ENCODE results near the gene KDF1. TPM values are rescaled to one million over a fixed set of nuclear protein-coding genes. Genes with fewer than 3 reads are reported as not detected.

The KDF1 gene
- polyA plus RNA-seq, 1 experiment = 0.04 TPM

- TF ChIP-seq CTCF (IDR thresholded peaks at IDR 0.05; ENCODE audit: insufficient read depth, low read depth, low read length) = no peak
- no peak overlapping the region for H3K4me3 ChIP-seq (ENCODE audit: low read depth, low read length)
- no peak for DNase-seq (ENCODE audit: low read depth)
- peaks cover 7% of the 10 kb centered on the region for H3K36me3 ChIP-seq (ENCODE audit: control insufficient read depth, insufficient read depth, low read length)
- no peaks in the 10 kb centered on the region for H3K27me3 ChIP-seq (ENCODE audit: control insufficient read depth, insufficient read depth, low read length)
- POLR2A ChIA-PET = interaction anchor here (0.7 kb wide), 1 partner anchor 19 kb away, joined by 3 read pairs; no protein-coding TSS in a partner anchor
- CTCF ChIA-PET = interaction anchor here (1.0 to 9.9 kb wide), 5 partner anchors 35 to 97 kb away, joined by 3 to 109 read pairs (median 74); no protein-coding TSS in a partner anchor
Observed at GRCh38 chr1:27001570-27002360, 41.5 kb upstream of the KDF1 start.

GRCh38 chr1:27000817-27001460 is 40.7 kb upstream of the KDF1 start:
- Histone ChIP-seq H3K4me3 (ENCODE audit: low read depth, low read length) (no peak overlapping the region), H3K36me3 (ENCODE audit: control insufficient read depth, insufficient read depth, low read length) (peaks cover 5% of the 10 kb centered on the region), H3K27me3 (ENCODE audit: control insufficient read depth, insufficient read depth, low read length) (no peaks in the 10 kb centered on the region)
- POLR2A ChIA-PET = no interaction called here
- no peak for TF ChIP-seq CTCF (IDR thresholded peaks at IDR 0.05; ENCODE audit: insufficient read depth, low read depth, low read length)
- CTCF ChIA-PET = interaction anchor here (0.7 to 9.9 kb wide), 4 partner anchors 34 to 100 kb away, joined by 3 to 109 read pairs (median 86); no protein-coding TSS in a partner anchor
- DNase-seq (ENCODE audit: low read depth) = no peak

- DNase-seq (ENCODE audit: low read depth) = no peak
- no peak for TF ChIP-seq CTCF (IDR thresholded peaks at IDR 0.05; ENCODE audit: insufficient read depth, low read depth, low read length)
- Histone ChIP-seq H3K36me3 (ENCODE audit: control insufficient read depth, insufficient read depth, low read length) (peaks cover 5% of the 10 kb centered on the region), H3K27me3 (ENCODE audit: control insufficient read depth, insufficient read depth, low read length) (no peaks in the 10 kb centered on the region), H3K4me3 (ENCODE audit: low read depth, low read length) (no peak overlapping the region)
- ChIA-PET CTCF (interaction anchor here (0.7 to 9.9 kb wide), 4 partner anchors 34 to 100 kb away, joined by 3 to 109 read pairs (median 86); no protein-coding TSS in a partner anchor), POLR2A (no interaction called here)
Observed at GRCh38 chr1:27000090-27000816, 40.0 kb upstream of the KDF1 start.

GRCh38 chr1:26999440-26999987 is 39.2 kb upstream of the KDF1 start:
- CTCF ChIA-PET = interaction anchor here (5.6 to 9.9 kb wide), 3 partner anchors 33 to 99 kb away, joined by 74 to 109 read pairs (median 97); no protein-coding TSS in a partner anchor
- H3K4me3 ChIP-seq (ENCODE audit: low read depth, low read length) = no peak overlapping the region
- 0 out of 2 replicates have a peak, but pooled peaks have one; percentile 19 for TF ChIP-seq CTCF (IDR thresholded peaks at IDR 0.05; ENCODE audit: insufficient read depth, low read depth, low read length)
- H3K27me3 ChIP-seq (ENCODE audit: control insufficient read depth, insufficient read depth, low read length) = no peaks in the 10 kb centered on the region
- peaks cover 5% of the 10 kb centered on the region for H3K36me3 ChIP-seq (ENCODE audit: control insufficient read depth, insufficient read depth, low read length)
- POLR2A ChIA-PET = interaction anchor here (0.6 kb wide), 1 partner anchor 7 kb away, joined by 4 read pairs; no protein-coding TSS in a partner anchor
- peak; percentile 95 for DNase-seq (ENCODE audit: low read depth)

Measured in BJ (cell line).